Caco-2 (cell line): ENCODE measurements around the gene PHF20. TPM values are rescaled to one million over a fixed set of nuclear protein-coding genes. Genes with fewer than 3 reads are reported as not detected.
"Not testable (repeated sequence)": the region's sequence is repeated elsewhere in the genome, so short reads cannot be mapped to it uniquely, and the experiment has no call there.

ENCODE experiments used
- BruUV-seq: library from RNA; stranded (reverse); fragments of 400-500 nt; replicated peaks from 2 replicates; lab custom pipeline; 2021; lab: Mats Ljungman, UMichigan
- CTCF ChIA-PET: fragments of 300-600 bp; sonication (Branson Sonifier 250); formaldehyde crosslinking; loops from one replicate; lab custom pipeline; 2022; ENCODE audit warnings: antibody characterized with exemption; lab: Charles Lee
- POLR2A ChIA-PET: fragments of 300-600 bp; sonication (Branson Sonifier 250); formaldehyde crosslinking; loops from one replicate; lab custom pipeline; 2022; ENCODE audit warnings: antibody characterized with exemption; lab: Charles Lee
- DNase-seq, 2 experiments: peaks; one replicate each; pipeline versions ENCODE4 v3.0.0 to v3.0.0-alpha.2; 2020 to 2022
- H3K27me3 ChIP-seq: replicated peaks from 2 replicates; pipeline ENCODE4 v1.6.0; 2011; ENCODE audit warnings: low read length; ENCODE audit not compliant: control insufficient read depth, insufficient read depth
- H3K36me3 ChIP-seq: 2 replicates; pipeline ENCODE4 v1.5.1; 2011; ENCODE audit warnings: low read length; ENCODE audit not compliant: control insufficient read depth, insufficient read depth
- H3K4me1 ChIP-seq: fragments of 250-450 bp; sonication (Bioruptor Pico); 2 replicates; pipeline ENCODE4 v1.5.1; 2020; ENCODE audit warnings: mild to moderate bottlenecking
- H3K4me3 ChIP-seq: 2 replicates; pipeline ENCODE4 v1.5.1; 2011; ENCODE audit warnings: low read depth, mild to moderate bottlenecking, control low read depth, low read length
- H3K9me3 ChIP-seq: fragments of 250-450 bp; sonication (Bioruptor Pico); 2 replicates; pipeline ENCODE4 v1.5.1; 2020; ENCODE audit warnings: mild to moderate bottlenecking, moderate library complexity
- H3K27ac Mint-ChIP-seq: one replicate; pipeline ENCODE4 v1.8.0; 2022; ENCODE audit warnings: mixed read lengths; ENCODE audit not compliant: unreplicated experiment
- H3K27me3 Mint-ChIP-seq: one replicate; pipeline ENCODE4 v1.8.0; 2022; ENCODE audit warnings: mixed read lengths; ENCODE audit not compliant: insufficient read depth, unreplicated experiment
- H3K36me3 Mint-ChIP-seq: one replicate; pipeline ENCODE4 v1.8.0; 2022; ENCODE audit warnings: mild to moderate bottlenecking, mixed read lengths; ENCODE audit not compliant: insufficient read depth, unreplicated experiment
- H3K4me1 Mint-ChIP-seq: one replicate; pipeline ENCODE4 v1.8.0; 2022; ENCODE audit warnings: low read depth, mixed read lengths; ENCODE audit not compliant: unreplicated experiment
- H3K4me3 Mint-ChIP-seq: one replicate; pipeline ENCODE4 v1.8.0; 2022; ENCODE audit warnings: mild to moderate bottlenecking, moderate library complexity, mixed read lengths; ENCODE audit not compliant: unreplicated experiment
- H3K9me3 Mint-ChIP-seq: one replicate; pipeline ENCODE4 v1.8.0; 2022; ENCODE audit warnings: mixed read lengths; ENCODE audit not compliant: unreplicated experiment
- CTCF ChIP-seq, 2 experiments: fragments of 200-600 bp in 1 of 2; IDR thresholded peaks; 1 replicate in 1 of 2; 2 replicates in 1 of 2; pipeline versions ENCODE4 v1.5.1 to v1.8.0; 2011 to 2022; ENCODE audit warnings: antibody characterized with exemption in 1 of 2, control low read depth in 1 of 2, inconsistent platforms in 1 of 2, low read depth in 1 of 2, low read length in 1 of 2, mild to moderate bottlenecking in 1 of 2, moderate library complexity in 1 of 2; ENCODE audit not compliant: insufficient read depth in 1 of 2, severe bottlenecking in 1 of 2, unreplicated experiment in 1 of 2
- intact Hi-C: fragments of 100-400 bp; cut with micrococcal nuclease; formaldehyde crosslinking; loops from one replicate; pipeline ENCODE4 v1.10.0; 2022; ENCODE audit not compliant: unreplicated experiment
- total RNA-seq: library from RNA; stranded (reverse); gene quantifications from 2 replicates; pipeline ENCODE4 v1.2.3, GENCODE V29; 2022

Gene PHF20
- total RNA-seq, 1 experiment from 2014 or later = 109 TPM

- H3K36me3 Mint-ChIP-seq = no peaks in the 10 kb centered on the region
These were observed 223.2 kb downstream of the PHF20 start for GRCh38 chr20:35994994-35995453.

GRCh38 chr20:35996492-35996891 lies 224.7 kb downstream of the PHF20 start:
- BruUV-seq, H3K4me1 ChIP-seq, H3K9me3 ChIP-seq, H3K4me1 Mint-ChIP-seq, H3K36me3 ChIP-seq, POLR2A ChIA-PET, H3K4me3 ChIP-seq, H3K27ac Mint-ChIP-seq, H3K27me3 Mint-ChIP-seq, H3K9me3 Mint-ChIP-seq, H3K36me3 Mint-ChIP-seq, H3K27me3 ChIP-seq, intact Hi-C loops, H3K4me3 Mint-ChIP-seq: not testable (repeated sequence)
- CTCF ChIA-PET = interaction anchor here (0.6 to 10.4 kb wide), 3 partner anchors 146 to 1588 kb away, joined by 3 to 785 read pairs (median 13); no protein-coding TSS in a partner anchor
- peak in 1 of 2 experiments; percentile 24 for DNase-seq

More at GRCh38 chr20:35994994-35995453, 223.2 kb downstream of the PHF20 start:
- peak; percentile 100 for TF ChIP-seq CTCF (IDR thresholded peaks at IDR 0.05; ENCODE audit: insufficient read depth in 1 of 2, low read depth in 1 of 2, low read length in 1 of 2, severe bottlenecking in 1 of 2, unreplicated experiment in 1 of 2)
- H3K4me3 ChIP-seq = no peak overlapping the region
- BruUV-seq = no TSS peak
- ChIA-PET CTCF (interaction anchor here (0.6 to 10.4 kb wide), 34 partner anchors 9 to 444 kb away, joined by 3 to 785 read pairs (median 5); partner anchors contain the start of gene SCAND1), POLR2A (interaction anchor here (0.5 to 0.6 kb wide), 3 partner anchors 28 to 426 kb away, joined by 3 to 6 read pairs (median 4); no protein-coding TSS in a partner anchor)
- H3K36me3 ChIP-seq = no peaks in the 10 kb centered on the region
- no peaks in the 10 kb centered on the region for H3K27me3 ChIP-seq
- Mint-ChIP-seq H3K27me3 (no peaks in the 10 kb centered on the region), H3K4me3 (no peak overlapping the region), H3K27ac (no peak overlapping the region), H3K9me3 (no peaks in the 10 kb centered on the region), H3K4me1 (no peaks in the 10 kb centered on the region)
- intact Hi-C loops = loop anchor here (1.0 to 5.0 kb wide), 6 partner anchors 23 to 442 kb away; no protein-coding TSS in a partner anchor
- DNase-seq = peak; percentile 97 to 98
- H3K9me3 ChIP-seq = 0 out of 2 replicates have a peak, but pooled peaks cover 3% of the 10 kb centered on the region
- 0 out of 2 replicates have a peak, but pooled peaks cover 3% of the 10 kb centered on the region for H3K4me1 ChIP-seq

Other genes starting within 250 kb of the PHF20 start
- gene C20orf173, start 242.4 kb upstream of the PHF20 start, total RNA-seq = not detected in 2 replicates
- gene ERGIC3, start 229.9 kb upstream of the PHF20 start, total RNA-seq = 711 and 728 TPM in 2 replicates
- 5.4 and 6.1 TPM in 2 replicates for gene SPAG4, start 156.2 kb upstream of the PHF20 start, total RNA-seq
- gene CPNE1, start 107.1 kb upstream of the PHF20 start, total RNA-seq = 815 and 833 TPM in 2 replicates
- gene RBM12, start 107.1 kb upstream of the PHF20 start, total RNA-seq = 146 and 147 TPM in 2 replicates
- 69.8 and 77.1 TPM in 2 replicates for gene NFS1, start 72.7 kb upstream of the PHF20 start, total RNA-seq
- 354 and 357 TPM in 2 replicates for gene ROMO1, start 72.6 kb upstream of the PHF20 start, total RNA-seq
- 750 and 777 TPM in 2 replicates for gene RBM39, start 29.8 kb upstream of the PHF20 start, total RNA-seq
- 125 and 129 TPM in 2 replicates for gene SCAND1, start 182.5 kb downstream of the PHF20 start, total RNA-seq
- gene CNBD2, start 196.6 kb downstream of the PHF20 start, total RNA-seq = 7.9 and 9.1 TPM in 2 replicates